ENCODE measurements around the gene TOGARAM2.

The TOGARAM2 gene

GRCh38 chr2:29000481-29000880 lies 19.4 kb downstream of the TOGARAM2 start:
- DNase-seq: no peak

GRCh38 chr2:29000956-29001355 lies 19.9 kb downstream of the TOGARAM2 start:
- no peak for DNase-seq

- no peak for DNase-seq
Measured at GRCh38 chr2:29001806-29002205, 20.7 kb downstream of the TOGARAM2 start.

DNA sequence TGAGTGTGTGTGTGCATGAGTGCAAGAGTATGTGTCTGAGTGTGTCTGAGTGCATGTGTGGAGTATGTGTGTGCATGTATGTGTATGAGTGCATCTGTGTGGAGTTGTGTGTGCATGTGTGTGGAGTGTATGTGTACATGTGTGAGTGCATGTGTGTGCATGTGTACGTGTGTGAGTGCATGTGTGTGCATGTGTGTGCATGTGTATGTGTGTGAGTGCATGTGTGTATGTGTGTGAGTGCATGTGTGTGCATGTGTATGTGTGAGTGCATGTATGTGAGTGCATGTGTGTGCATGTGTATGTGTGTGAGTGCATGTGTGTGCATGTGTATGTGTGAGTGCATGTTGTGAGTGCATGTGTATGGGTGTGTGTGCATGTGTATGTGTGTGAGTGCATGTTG lies 23.7 kb downstream of the TOGARAM2 start:
- DNase-seq: no peak

DNA sequence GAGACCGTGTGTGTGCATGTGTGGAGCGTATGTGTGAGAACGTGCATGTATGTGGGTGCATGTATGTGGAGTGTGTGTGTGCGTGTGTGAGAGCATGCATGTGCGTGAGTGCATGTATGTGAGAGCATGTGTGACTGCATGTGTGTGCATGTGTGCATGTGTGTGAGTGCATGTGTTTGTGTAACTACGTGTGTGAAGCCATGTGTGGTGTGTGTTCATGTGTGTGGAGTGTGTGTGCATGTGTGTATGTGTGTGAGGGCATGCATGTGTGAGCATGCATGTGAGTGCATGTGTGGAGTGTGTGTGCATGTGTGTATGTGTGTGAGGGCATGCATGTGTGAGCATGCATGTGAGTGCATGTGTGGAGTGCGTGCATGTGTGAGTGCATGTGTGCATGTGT lies 24.2 kb downstream of the TOGARAM2 start:
- no peak for DNase-seq

GRCh38 chr2:29006092-29006979 lies 25.2 kb downstream of the TOGARAM2 start:
- DNase-seq: no peak

DNA sequence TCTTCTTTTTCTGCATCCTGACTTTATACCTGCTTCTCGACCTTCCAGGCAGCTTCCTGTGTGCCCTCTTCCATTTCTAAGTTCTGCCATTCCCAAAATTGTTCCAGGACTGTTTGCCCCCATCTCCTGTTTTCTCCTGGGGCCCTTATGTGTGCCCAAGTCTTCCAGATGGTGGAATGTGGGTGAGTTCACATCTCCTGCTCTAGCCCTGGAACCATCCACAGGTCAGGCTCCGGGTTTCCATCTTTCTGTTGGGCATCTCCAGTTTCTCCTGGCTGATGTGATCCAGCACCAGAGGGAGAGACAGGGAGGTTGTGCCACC lies 25.8 kb downstream of the TOGARAM2 start:
- no peak for DNase-seq

DNA sequence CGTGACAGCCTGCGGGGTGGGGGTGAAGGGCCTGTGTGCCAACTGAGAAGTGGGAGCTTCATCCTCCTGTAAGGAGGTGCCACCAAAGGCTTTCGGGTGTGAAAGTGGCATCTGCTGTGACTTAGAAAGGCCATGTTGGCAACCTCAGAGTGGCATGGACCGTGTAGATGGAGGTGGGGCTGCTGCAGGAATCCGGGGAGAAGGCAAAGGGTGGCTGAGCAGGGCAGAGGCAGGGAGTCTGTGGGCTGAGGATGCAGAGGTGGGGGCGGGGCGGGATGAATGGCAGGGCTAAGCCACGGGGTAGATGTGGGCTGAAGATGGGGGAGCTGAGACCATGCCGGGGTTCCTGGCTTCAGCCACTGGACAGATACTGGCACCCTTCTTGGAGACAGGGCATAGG lies 28.2 kb downstream of the TOGARAM2 start:
- DNase-seq: no peak

GRCh38 chr2:29009711-29010677 lies 28.9 kb downstream of the TOGARAM2 start:
- DNase-seq: no peak

GRCh38 chr2:29010946-29011345 lies 29.8 kb downstream of the TOGARAM2 start:
- DNase-seq: peak; percentile 37

GRCh38 chr2:29011418-29012060 lies 30.4 kb downstream of the TOGARAM2 start:
- peak; percentile 79 for DNase-seq

GRCh38 chr2:29012211-29012681 lies 31.1 kb downstream of the TOGARAM2 start:
- no peak for DNase-seq

DNA sequence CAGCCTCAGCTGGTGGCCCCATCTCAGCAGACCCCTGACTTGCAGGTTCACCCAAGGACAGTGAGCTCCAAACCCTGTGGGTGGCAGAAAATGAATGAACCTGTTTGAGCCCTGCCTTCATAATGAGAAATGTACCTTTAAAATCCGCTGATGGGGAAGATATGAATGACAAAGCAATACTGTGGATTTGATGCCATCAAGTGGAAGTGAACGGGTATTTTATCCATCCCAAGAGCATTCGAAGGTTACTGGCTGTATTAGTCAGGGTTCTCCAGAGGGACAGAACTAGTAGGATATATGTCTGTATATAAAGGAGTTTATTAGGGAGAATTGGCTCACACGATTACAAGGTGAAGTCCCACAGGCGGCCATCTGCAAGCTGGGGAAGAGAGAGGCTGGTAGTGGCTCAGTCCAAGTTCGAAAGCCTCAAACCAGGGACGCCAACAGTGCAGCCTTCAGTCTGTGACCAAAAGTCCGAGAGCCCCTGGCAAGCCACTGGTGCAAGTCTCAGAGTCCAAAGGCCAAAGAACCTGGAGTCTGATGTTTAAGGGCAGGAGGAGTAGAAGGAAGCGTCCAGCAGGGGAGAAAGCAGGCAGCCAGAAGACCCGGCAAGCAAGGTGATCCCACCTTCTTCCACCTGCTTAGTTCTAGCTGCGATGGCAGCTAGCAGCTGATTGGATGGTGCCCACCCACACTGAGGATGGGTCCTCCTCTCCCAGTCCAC lies 32.1 kb downstream of the TOGARAM2 start:
- DNase-seq: no peak

GRCh38 chr2:29014331-29014730 lies 33.2 kb downstream of the TOGARAM2 start:
- DNase-seq: no peak

GRCh38 chr2:29014811-29015421 lies 33.8 kb downstream of the TOGARAM2 start:
- DNase-seq: peak; percentile 61

DNA sequence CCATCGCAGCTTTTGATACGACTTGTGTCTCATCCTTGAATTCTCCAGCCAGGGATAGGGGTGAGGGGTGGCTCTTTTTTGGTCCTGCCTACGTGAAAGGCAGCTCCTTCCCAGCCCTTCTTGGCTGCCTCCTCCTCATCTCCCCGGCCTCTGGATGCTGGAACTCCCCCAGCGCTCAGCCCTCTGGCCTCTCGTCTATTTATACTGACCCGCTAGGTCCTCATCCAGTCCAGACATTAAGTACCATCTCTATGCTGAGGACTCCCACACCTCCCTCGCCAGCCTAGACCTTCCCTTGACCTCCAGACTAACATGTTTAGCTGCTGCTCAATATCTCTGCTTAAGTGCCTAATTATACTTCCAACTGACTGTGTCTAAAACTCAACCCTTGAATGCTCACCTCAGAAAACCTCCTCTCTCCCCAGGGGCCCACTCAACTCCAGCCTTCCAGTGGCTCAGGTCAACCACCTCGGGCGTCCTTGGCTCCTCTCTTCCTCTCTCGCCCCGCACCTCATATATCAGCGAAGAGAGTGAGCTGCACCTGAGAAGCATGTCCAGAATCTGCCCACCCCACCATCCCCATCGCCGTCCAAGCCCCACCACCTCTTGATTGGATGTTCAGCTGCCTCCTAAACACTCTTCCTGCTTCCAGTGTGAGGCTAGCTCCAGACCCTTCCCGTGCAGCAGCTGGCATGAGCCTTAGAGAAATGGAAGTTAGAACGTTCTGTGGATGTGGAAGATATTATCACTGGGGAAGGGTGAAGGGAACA lies 34.8 kb downstream of the TOGARAM2 start:
- no peak for DNase-seq

DNA sequence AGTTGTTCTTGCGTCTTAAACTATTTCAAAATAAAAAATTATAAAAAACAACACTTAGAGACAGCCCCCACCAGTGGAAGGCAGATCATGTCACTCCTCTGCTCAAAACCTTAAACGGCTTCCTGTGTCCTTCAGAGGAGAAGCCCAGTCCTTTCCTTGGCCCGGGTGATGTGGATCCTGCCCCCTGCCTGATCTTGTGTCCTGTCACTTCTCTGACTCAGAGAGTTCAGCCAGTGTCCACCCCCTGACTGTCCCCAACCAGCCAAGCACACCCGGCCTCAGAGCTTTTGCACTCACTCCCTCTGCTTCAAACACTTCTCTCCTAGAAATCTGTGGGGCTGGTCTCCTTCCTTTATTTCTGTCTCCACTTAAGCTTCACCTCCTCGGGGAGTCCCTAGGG lies 35.4 kb downstream of the TOGARAM2 start:
- no peak for DNase-seq

DNA sequence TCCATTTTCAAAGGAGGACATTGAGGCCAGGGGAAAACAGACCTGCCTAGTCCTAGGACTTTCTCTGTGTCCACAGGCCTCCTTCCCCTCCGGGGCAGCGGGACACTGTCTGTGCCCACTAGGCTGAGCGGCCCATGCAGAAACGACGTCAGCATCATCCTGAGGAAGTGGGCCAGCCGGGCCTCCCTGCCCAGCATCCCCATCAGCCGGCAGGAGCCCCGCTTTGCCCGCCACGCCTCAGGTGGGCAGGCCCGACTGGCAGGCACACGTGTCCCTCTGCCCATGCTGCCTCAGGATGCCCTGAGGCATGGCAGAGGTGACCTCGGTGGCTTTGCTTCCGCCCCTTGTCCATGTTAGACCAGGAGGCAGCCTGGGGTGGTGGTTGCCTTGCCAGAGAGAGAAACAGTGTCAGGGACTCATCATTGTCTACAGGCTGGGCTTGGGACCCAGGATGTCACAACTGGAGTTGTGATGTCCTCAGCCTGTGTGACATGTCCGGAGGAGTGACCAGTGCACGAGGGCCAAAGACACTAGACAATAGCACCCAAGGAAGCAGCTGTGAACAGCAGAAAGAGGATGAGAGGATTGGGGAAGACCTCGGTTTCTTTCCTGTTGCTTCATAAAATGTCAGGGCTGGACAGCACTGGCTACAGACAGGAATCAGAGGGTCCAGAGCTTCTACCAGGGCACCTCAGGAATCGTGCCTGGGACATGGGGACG lies 36.8 kb downstream of the TOGARAM2 start:
- no peak for DNase-seq

DNA sequence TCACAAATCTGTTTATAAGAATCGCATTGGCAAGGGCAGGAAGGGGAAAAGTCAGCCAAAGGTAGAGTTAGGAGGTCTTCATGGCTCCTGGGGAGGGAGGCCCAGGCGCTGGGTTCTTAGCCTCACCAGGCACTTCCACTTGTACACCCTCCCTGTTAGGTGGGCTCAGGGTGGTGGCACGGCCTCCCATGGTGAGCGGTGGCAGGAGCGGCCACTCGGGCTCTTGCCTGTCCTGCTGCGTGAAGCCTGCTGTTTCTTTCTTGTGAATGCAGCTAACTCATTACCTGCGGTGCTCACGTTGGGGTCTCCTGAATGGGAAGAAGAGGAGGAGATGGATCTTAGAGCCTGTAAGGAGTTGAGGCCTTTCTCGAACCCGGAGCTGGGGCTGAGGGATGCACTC lies 40.8 kb downstream of the TOGARAM2 start:
- no peak for DNase-seq

- no peak for DNase-seq
Measured at GRCh38 chr2:29022679-29023078, 41.6 kb downstream of the TOGARAM2 start.
